GM19240 (cell line): Measurements from ENCODE around the gene SLC35A3.

ENCODE experiments used
- DNase-seq: peaks from one replicate; pipeline ENCODE4 v3.0.0; 2011; ENCODE audit warnings: low spot score; ENCODE audit not compliant: insufficient read length

SLC35A3 gene

GRCh38 chr1:100075773-100076172 is 106.0 kb downstream of the SLC35A3 start:
- DNase-seq: no peak

GRCh38 chr1:100076319-100076718 is 106.5 kb downstream of the SLC35A3 start:
- no peak for DNase-seq

GRCh38 chr1:100076744-100077143 is 106.9 kb downstream of the SLC35A3 start:
- DNase-seq: no peak

- peak; percentile 19 for DNase-seq
These were observed 107.7 kb downstream of the SLC35A3 start for GRCh38 chr1:100077531-100077930.

- no peak for DNase-seq
These were observed 110.5 kb downstream of the SLC35A3 start for GRCh38 chr1:100080331-100080730.
